Measurements from ENCODE around the gene CRCP.
"Not testable (repeated sequence)": the region's sequence is repeated elsewhere in the genome, so short reads cannot be mapped to it uniquely, and the experiment has no call there.

CRCP gene

GRCh38 chr7:66142996-66143395 is 28.3 kb downstream of the CRCP start:
- Histone ChIP-seq H3K27me3 (ENCODE audit: control insufficient read depth, insufficient read depth, low read length) (no peaks in the 10 kb centered on the region), H3K4me1 (ENCODE audit: control insufficient read depth, low read depth, low read length) (no peaks in the 10 kb centered on the region), H3K9ac (ENCODE audit: low read length) (no peak overlapping the region), H3K9me3 (ENCODE audit: control insufficient read depth, low read depth, low read length) (no peaks in the 10 kb centered on the region), H3K36me3 (ENCODE audit: control insufficient read depth, low read depth, low read length) (peaks cover 53% of the 10 kb centered on the region), H3K4me3 (ENCODE audit: low read length) (no peak overlapping the region), H3K27ac (ENCODE audit: low read length) (no peak overlapping the region)

- H3K27me3 ChIP-seq (ENCODE audit: control insufficient read depth, insufficient read depth, low read length) = no peaks in the 10 kb centered on the region
- H3K4me3 ChIP-seq (ENCODE audit: low read length) = no peak overlapping the region
- H3K4me1 ChIP-seq (ENCODE audit: control insufficient read depth, low read depth, low read length) = no peaks in the 10 kb centered on the region
- no peak overlapping the region for H3K9ac ChIP-seq (ENCODE audit: low read length)
- no peak overlapping the region for H3K27ac ChIP-seq (ENCODE audit: low read length)
- H3K36me3 ChIP-seq (ENCODE audit: control insufficient read depth, low read depth, low read length) = peaks cover 56% of the 10 kb centered on the region
- no peaks in the 10 kb centered on the region for H3K9me3 ChIP-seq (ENCODE audit: control insufficient read depth, low read depth, low read length)
These were observed 29.3 kb downstream of the CRCP start for GRCh38 chr7:66143876-66144332.

- Histone ChIP-seq H3K4me1 (ENCODE audit: control insufficient read depth, low read depth, low read length) (no peaks in the 10 kb centered on the region), H3K36me3 (ENCODE audit: control insufficient read depth, low read depth, low read length) (peaks cover 58% of the 10 kb centered on the region), H3K4me3 (ENCODE audit: low read length) (no peak overlapping the region), H3K9ac (ENCODE audit: low read length) (no peak overlapping the region), H3K27ac (ENCODE audit: low read length) (no peak overlapping the region), H3K9me3 (ENCODE audit: control insufficient read depth, low read depth, low read length) (no peaks in the 10 kb centered on the region), H3K27me3 (ENCODE audit: control insufficient read depth, insufficient read depth, low read length) (no peaks in the 10 kb centered on the region)
These were observed 30.9 kb downstream of the CRCP start for GRCh38 chr7:66145400-66146104.

DNA sequence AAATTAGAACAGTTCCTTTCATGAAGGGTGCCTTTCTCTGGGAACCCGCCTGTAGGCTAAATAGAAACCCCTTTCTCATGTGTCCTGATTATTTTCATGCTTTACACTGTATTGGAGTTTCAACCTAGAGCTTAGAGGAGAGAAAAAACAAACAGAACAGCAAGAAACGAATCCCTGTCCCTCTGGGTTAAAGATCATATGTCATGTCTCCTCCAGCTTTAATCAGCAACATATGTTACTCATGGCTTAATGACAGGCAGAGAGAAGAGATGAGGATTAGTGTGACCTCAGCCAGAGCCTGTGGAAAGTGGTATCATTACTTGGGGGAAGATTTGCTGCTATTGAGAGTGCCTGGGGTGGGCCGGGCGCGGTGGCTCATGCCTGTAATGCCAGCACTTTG is 32.1 kb downstream of the CRCP start:
- Histone ChIP-seq H3K9ac (ENCODE audit: low read length) (no peak overlapping the region), H3K4me3 (ENCODE audit: low read length) (no peak overlapping the region), H3K27me3 (ENCODE audit: control insufficient read depth, insufficient read depth, low read length) (no peaks in the 10 kb centered on the region), H3K27ac (ENCODE audit: low read length) (no peak overlapping the region), H3K36me3 (ENCODE audit: control insufficient read depth, low read depth, low read length) (peaks cover 59% of the 10 kb centered on the region), H3K4me1 (ENCODE audit: control insufficient read depth, low read depth, low read length) (no peaks in the 10 kb centered on the region), H3K9me3 (ENCODE audit: control insufficient read depth, low read depth, low read length) (no peaks in the 10 kb centered on the region)

DNA sequence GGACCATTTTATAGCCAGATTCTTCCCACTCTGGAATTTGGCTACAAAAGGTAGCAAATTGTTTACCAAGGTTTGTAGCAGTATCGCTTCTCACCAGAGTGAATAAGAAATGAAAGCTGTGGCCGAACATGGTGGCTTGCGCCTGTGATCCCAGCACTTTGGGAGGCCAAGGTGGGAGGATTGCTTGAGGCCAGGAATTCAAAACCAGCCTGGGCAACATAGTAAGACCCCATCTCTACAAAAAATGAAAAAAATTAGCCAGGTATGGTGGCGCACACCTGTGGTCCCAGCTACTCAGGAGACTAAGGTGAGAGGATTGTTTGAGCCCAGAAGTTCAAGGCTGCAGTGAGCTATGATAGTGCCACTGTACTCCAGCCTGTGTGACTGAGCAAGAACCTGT is 33.0 kb downstream of the CRCP start:
- H3K9ac ChIP-seq (ENCODE audit: low read length); H3K4me3 ChIP-seq (ENCODE audit: low read length); H3K9me3 ChIP-seq (ENCODE audit: control insufficient read depth, low read depth, low read length); H3K27me3 ChIP-seq (ENCODE audit: control insufficient read depth, insufficient read depth, low read length); H3K4me1 ChIP-seq (ENCODE audit: control insufficient read depth, low read depth, low read length); H3K27ac ChIP-seq (ENCODE audit: low read length): not testable (repeated sequence)
- peaks cover 54% of the 10 kb centered on the region for H3K36me3 ChIP-seq (ENCODE audit: control insufficient read depth, low read depth, low read length)

DNA sequence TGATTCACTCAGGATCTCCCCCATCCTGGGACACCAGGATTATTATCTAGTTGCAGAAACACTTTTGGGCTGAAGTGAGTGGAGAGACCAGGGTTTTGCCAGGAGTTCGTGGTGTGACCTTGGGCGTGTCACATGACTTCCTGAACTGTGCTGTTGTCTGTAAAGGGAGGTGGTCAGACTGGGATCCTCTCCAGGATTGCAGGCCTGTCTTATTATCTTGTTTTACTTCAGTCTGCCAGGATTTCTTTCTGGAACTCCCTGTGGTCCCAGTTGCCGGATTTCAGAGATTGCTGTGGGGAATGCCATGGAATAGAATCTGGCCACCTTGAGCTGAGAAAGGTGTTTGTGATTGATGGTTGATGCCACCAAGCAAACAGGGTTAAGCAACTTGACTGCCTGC is 35.8 kb downstream of the CRCP start:
- H3K4me1 ChIP-seq (ENCODE audit: control insufficient read depth, low read depth, low read length) = peaks cover 5% of the 10 kb centered on the region
- peaks cover 37% of the 10 kb centered on the region for H3K36me3 ChIP-seq (ENCODE audit: control insufficient read depth, low read depth, low read length)
- H3K4me3 ChIP-seq (ENCODE audit: low read length) = no peak overlapping the region

GRCh38 chr7:66152371-66153191 is 37.9 kb downstream of the CRCP start:
- Histone ChIP-seq H3K36me3 (ENCODE audit: control insufficient read depth, low read depth, low read length) (peaks cover 28% of the 10 kb centered on the region), H3K27me3 (ENCODE audit: control insufficient read depth, insufficient read depth, low read length) (no peaks in the 10 kb centered on the region), H3K4me1 (ENCODE audit: control insufficient read depth, low read depth, low read length) (peaks cover 5% of the 10 kb centered on the region), H3K4me3 (ENCODE audit: low read length) (no peak overlapping the region), H3K9ac (ENCODE audit: low read length) (no peak overlapping the region), H3K27ac (ENCODE audit: low read length) (no peak overlapping the region), H3K9me3 (ENCODE audit: control insufficient read depth, low read depth, low read length) (no peaks in the 10 kb centered on the region)

More for the DNA sequence above, 35.8 kb downstream of the CRCP start:
- Histone ChIP-seq H3K9me3 (ENCODE audit: control insufficient read depth, low read depth, low read length) (no peaks in the 10 kb centered on the region), H3K27me3 (ENCODE audit: control insufficient read depth, insufficient read depth, low read length) (no peaks in the 10 kb centered on the region), H3K9ac (ENCODE audit: low read length) (no peak overlapping the region), H3K27ac (ENCODE audit: low read length) (no peak overlapping the region)

GRCh38 chr7:66153691-66154090 is 39.0 kb downstream of the CRCP start:
- Histone ChIP-seq H3K4me3 (ENCODE audit: low read length) (no peak overlapping the region), H3K9me3 (ENCODE audit: control insufficient read depth, low read depth, low read length) (no peaks in the 10 kb centered on the region), H3K27ac (ENCODE audit: low read length) (no peak overlapping the region), H3K27me3 (ENCODE audit: control insufficient read depth, insufficient read depth, low read length) (no peaks in the 10 kb centered on the region), H3K4me1 (ENCODE audit: control insufficient read depth, low read depth, low read length) (peaks cover 5% of the 10 kb centered on the region), H3K36me3 (ENCODE audit: control insufficient read depth, low read depth, low read length) (peaks cover 23% of the 10 kb centered on the region), H3K9ac (ENCODE audit: low read length) (no peak overlapping the region)

DNA sequence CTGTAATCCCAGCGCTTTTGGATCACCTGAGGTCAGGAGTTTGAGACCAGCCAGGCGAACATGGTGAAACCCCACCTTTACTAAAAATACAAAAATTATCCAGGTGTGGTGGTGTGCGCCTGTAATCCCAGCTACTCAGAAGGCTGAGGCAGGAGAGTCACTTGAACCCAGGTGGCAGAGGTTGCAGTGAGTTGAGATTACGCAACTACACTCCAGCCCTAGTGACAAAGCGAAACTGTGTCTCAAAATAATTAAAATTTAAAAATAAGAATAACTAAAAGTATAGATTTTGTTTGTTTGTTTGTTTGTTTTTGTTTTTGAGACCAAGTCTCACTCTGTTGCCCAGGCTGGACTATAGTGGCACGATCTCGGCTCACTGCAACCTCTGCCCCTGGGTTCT is 41.4 kb downstream of the CRCP start:
- H3K27ac ChIP-seq (ENCODE audit: low read length); H3K4me1 ChIP-seq (ENCODE audit: control insufficient read depth, low read depth, low read length); H3K27me3 ChIP-seq (ENCODE audit: control insufficient read depth, insufficient read depth, low read length); H3K9me3 ChIP-seq (ENCODE audit: control insufficient read depth, low read depth, low read length); H3K4me3 ChIP-seq (ENCODE audit: low read length); H3K9ac ChIP-seq (ENCODE audit: low read length): not testable (repeated sequence)
- H3K36me3 ChIP-seq (ENCODE audit: control insufficient read depth, low read depth, low read length) = peaks cover 11% of the 10 kb centered on the region

- Histone ChIP-seq H3K4me1 (ENCODE audit: control insufficient read depth, low read depth, low read length) (peaks cover 5% of the 10 kb centered on the region), H3K4me3 (ENCODE audit: low read length) (no peak overlapping the region), H3K9me3 (ENCODE audit: control insufficient read depth, low read depth, low read length) (no peaks in the 10 kb centered on the region), H3K27ac (ENCODE audit: low read length) (no peak overlapping the region), H3K9ac (ENCODE audit: low read length) (no peak overlapping the region), H3K36me3 (ENCODE audit: control insufficient read depth, low read depth, low read length) (peaks cover 11% of the 10 kb centered on the region), H3K27me3 (ENCODE audit: control insufficient read depth, insufficient read depth, low read length) (no peaks in the 10 kb centered on the region)
These were observed 42.4 kb downstream of the CRCP start for GRCh38 chr7:66157060-66157459.

GRCh38 chr7:66162622-66163021 is 48.0 kb downstream of the CRCP start:
- Histone ChIP-seq H3K4me1 (ENCODE audit: control insufficient read depth, low read depth, low read length) (no peaks in the 10 kb centered on the region), H3K27ac (ENCODE audit: low read length) (no peak overlapping the region), H3K9ac (ENCODE audit: low read length) (no peak overlapping the region), H3K36me3 (ENCODE audit: control insufficient read depth, low read depth, low read length) (no peaks in the 10 kb centered on the region), H3K9me3 (ENCODE audit: control insufficient read depth, low read depth, low read length) (no peaks in the 10 kb centered on the region), H3K27me3 (ENCODE audit: control insufficient read depth, insufficient read depth, low read length) (no peaks in the 10 kb centered on the region), H3K4me3 (ENCODE audit: low read length) (no peak overlapping the region)

GRCh38 chr7:66163186-66163610 is 48.6 kb downstream of the CRCP start:
- Histone ChIP-seq H3K9ac (ENCODE audit: low read length) (no peak overlapping the region), H3K27ac (ENCODE audit: low read length) (no peak overlapping the region), H3K27me3 (ENCODE audit: control insufficient read depth, insufficient read depth, low read length) (no peaks in the 10 kb centered on the region), H3K4me1 (ENCODE audit: control insufficient read depth, low read depth, low read length) (no peaks in the 10 kb centered on the region), H3K9me3 (ENCODE audit: control insufficient read depth, low read depth, low read length) (no peaks in the 10 kb centered on the region), H3K36me3 (ENCODE audit: control insufficient read depth, low read depth, low read length) (no peaks in the 10 kb centered on the region), H3K4me3 (ENCODE audit: low read length) (no peak overlapping the region)

All from iPS-18a (cell line).